D721Med (cell line): ENCODE data around the gene IL31RA.
"Not testable (repeated sequence)": the region's sequence is repeated elsewhere in the genome, so short reads cannot be mapped to it uniquely, and the experiment has no call there.

Experiments used
- DNase-seq: peaks from one replicate; pipeline ENCODE4 v3.0.0; 2011; ENCODE audit warnings: low spot score; ENCODE audit not compliant: insufficient read length
- FAIRE-seq: peaks from 2 replicates; lab custom pipeline; 2011; peaks lifted over from hg19 to GRCh38; lab: Jason Lieb, UNC
- CTCF ChIP-seq: IDR thresholded peaks from 2 replicates; pipeline ENCODE4 v1.5.1; 2012; ENCODE audit warnings: mild to moderate bottlenecking, control low read depth; ENCODE audit not compliant: insufficient read depth; ENCODE audit errors: missing control alignments

The IL31RA gene

GRCh38 chr5:55850839-55851674 is at the start of gene IL31RA:
Gene IL31RA, plus strand, starts transcription at chr5:55851357. Its CDS starts 214 bp downstream, at chr5:55851571.
- no peak for DNase-seq
- no peak for TF ChIP-seq CTCF
- FAIRE-seq = no peak

GRCh38 chr5:55808814-55809213 is 42.3 kb upstream of the IL31RA start:
- not testable (repeated sequence) for FAIRE-seq, DNase-seq

GRCh38 chr5:55815939-55816338 is 35.2 kb upstream of the IL31RA start:
- FAIRE-seq, DNase-seq: not testable (repeated sequence)

- no peak for FAIRE-seq
- TF ChIP-seq CTCF = no peak
- no peak for DNase-seq
Measured at GRCh38 chr5:55816342-55816741, 34.8 kb upstream of the IL31RA start.

GRCh38 chr5:55817030-55817429 is 34.1 kb upstream of the IL31RA start:
- TF ChIP-seq CTCF = no peak
- FAIRE-seq (no peak), DNase-seq (no peak)

GRCh38 chr5:55820488-55820887 is 30.7 kb upstream of the IL31RA start:
- DNase-seq (no peak), FAIRE-seq (no peak)
- TF ChIP-seq CTCF = no peak

GRCh38 chr5:55821731-55822512 is 29.2 kb upstream of the IL31RA start:
- no peak for TF ChIP-seq CTCF
- FAIRE-seq (no peak), DNase-seq (no peak)
